GM04504 (cell line): ENCODE data around the gene PTCH1.

ENCODE experiments used
- DNase-seq: peaks from one replicate; pipeline ENCODE4 v3.0.0-alpha.2; 2012; ENCODE audit warnings: low read depth

PTCH1 gene

DNA sequence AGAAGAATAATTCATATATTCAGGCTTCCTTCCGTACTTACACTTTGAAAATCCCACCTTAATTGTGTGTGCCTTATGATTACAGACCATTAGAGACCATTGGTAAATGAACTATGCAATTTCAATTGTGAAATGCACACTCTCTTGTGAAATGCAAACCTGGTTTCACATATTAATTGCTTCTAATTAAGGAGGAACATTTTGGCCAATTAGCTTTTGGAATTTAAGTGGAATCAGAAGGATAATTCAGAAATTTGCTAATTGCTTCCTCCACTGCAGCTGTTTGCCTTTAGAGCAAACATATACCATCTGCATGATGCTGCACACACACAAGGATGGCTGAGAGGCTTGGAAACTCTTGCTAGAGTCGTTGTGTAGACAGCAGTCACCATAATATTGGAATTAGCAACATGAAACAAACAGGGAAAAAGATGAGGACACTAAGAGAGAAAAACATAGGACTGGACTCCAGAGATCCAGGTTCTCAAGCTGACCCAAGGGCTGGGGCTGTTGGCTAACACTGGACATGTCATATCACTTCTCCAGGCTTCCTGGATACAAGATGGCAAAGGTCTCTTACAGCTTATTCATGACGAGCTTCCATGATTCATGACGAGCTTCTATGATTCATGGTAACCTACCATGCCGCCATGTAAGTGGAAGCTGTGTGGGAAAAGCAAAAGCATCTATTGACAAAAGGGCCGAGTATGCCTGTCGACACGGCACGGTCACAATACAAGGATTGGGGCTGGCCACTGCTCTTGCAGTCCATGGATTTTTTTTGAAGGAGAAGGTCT is 78.0 kb downstream of the PTCH1 start:
- DNase-seq: no peak

DNA sequence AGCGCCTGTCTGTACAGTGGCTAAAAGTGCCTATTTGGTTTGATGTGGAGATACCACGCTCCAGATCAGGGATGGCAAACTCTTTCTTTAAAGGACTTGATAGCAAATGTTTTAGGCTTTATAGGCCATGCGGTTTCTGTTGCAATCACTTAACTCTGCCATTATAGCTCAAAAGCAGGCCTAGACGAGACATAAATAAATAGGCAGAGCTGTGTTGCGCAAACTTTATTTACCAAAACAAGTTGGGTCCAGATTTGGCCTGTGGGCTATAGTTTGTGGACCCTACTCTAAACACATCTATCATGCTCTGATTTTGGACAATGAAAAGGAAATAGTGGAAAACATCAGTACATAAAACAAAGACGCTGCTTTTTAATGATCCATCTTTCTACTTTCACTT is 79.2 kb downstream of the PTCH1 start:
- no peak for DNase-seq

DNA sequence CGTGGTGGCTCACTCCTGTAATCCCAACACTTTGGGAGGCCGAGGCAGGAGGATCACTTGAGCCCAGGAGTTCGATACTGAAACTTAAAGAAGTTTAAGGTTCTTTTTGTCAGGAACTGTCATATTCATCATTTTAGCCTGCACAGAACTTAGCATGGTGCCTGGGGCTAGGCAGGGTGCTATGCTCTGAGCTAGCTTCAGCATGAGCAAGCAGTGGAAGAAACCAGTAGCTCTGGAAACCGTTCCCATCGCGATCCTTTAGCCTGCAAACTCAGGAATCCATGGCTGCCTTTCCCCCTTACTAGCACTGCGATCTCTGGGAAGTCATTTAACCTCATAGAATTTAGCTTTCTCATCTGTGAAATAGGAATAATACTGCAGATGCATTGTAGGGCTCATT is 80.4 kb downstream of the PTCH1 start:
- no peak for DNase-seq

DNA sequence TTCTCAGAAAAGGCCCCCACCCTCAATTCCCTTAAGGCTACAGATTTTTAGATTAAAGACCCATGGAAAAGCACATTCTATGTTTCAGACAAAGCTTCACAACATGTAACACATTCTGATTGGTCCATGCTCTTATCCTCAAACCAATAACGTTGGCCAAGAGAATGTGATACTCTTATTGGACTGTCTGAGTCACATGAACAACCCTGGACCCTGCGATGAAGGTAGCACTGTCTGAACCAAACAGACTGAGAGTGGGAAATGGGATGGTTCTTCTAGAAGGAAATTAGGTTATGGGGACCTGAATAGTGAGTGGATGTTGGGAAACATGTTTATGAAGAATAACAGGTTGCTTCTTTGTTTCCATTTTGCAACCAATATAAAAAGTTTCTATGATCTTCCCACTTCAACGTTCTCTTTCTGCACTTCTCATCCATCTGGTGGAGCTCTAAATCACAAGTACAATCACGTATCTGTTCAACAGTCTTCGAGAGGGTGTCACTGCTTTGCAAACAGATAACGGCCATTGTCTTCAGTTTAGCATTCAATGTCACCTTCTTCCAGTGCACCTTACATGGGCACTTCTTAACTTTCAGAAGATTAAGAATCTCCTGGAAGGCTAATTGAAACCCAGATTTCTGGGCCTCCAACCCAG is 81.6 kb downstream of the PTCH1 start:
- DNase-seq: no peak

- DNase-seq: no peak
These were observed 82.4 kb downstream of the PTCH1 start for GRCh38 chr9:95434116-95435073.

DNA sequence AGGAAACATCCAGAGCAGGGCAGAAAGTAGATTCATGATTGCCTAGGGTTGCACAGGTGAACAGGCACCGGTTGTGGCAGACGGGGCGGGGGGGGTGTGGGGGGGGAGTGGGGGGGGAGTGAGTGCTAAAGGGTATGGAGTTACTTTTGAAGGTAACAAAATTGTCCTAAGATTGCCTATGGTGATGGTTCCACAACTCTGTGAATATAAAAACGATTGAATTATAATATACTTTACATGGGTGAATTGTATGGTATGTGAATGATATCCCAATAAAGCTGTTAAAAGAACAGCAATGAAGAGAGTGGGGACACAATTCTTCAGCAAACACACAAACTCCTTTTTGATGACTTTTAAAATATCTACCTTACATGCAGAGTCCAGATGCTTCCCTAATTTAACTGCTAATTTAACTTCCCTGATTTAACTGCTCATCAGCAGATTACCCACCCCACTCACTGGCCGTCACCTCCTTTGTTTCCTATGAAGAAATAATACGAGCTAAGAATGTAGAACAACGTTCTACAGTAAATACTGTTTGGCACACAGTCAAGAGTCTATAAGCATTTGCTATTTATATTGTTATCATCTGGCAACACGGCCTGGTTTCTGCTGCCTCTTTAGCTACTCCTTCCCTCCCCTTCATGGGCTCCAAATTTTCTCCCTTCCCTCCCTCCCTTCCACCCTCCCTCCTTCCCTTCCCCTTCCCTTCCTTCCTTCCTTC is 83.5 kb downstream of the PTCH1 start:
- DNase-seq: no peak

GRCh38 chr9:95431286-95431685 is 85.5 kb downstream of the PTCH1 start:
- DNase-seq: no peak

- DNase-seq: no peak
These were observed 86.7 kb downstream of the PTCH1 start for GRCh38 chr9:95429948-95430620.

DNA sequence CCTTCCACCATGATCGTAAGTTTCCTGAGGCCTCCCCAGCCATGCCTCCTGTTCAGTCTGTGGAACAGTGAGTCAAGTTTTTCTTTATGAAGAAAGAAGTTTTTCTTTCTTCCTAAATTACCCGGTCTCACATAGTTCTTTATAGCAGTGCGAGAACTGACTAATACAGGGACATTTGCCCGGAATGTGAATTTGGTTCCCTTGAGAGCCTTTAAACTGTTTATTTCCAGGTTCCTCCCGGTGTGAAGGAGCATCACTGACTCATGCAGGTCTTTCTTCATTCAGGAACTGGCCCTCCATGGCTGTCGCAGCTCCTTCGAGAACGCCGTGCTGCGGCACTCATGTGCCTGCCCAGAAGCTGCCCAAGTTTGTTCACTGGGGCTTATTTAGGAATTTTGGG is 87.7 kb downstream of the PTCH1 start:
- no peak for DNase-seq

DNA sequence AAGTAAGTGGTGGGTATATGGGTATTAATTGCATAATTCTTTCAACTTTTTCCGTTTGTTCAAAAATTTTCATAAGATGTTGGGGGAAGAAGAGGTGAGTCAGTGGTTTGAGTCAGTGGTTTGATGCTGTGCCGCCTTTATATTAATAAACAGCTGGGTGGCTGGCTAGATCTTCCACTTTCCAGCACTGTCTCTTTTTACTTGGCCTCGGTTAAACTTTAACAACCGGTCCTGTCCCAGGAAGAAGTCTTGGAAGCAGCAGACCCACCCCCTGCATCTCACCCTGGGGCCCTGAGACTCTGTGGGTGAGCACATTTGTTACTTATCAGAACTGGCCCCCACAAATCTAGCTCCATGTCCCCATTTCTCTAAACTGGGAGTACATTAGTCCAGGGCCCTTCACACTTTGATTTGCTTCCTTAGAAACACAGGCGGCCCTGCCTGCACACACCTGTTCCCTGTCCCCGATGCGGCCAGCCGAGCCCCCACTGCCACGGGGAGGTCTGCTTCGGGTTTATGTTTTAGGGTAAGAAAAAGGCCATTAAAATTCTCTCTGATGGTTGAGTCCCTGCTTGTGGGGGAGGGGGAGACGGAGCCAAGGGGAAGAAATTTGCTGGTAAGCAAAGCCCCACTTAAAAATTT is 90.7 kb downstream of the PTCH1 start:
- no peak for DNase-seq

DNA sequence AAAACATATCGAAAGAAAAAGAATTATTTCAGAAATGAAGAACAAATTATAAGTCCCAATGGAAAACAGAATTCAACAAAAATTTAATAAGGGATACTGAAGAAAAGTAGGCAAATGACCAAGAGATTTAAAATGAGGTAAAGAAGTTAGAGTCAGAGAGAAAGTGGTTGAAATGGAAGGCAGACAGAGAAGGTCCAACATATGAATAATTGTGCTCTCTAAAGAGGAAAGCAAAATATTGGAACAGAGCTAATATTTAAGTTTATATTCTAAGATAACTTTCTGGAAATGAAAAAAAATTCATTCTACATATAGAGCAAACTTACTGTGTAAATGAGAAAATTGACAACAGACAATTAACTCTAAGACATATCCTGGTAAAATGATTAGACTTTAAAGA is 94.1 kb downstream of the PTCH1 start:
- DNase-seq: no peak

GRCh38 chr9:95420518-95420917 is 96.3 kb downstream of the PTCH1 start:
- DNase-seq: no peak

DNA sequence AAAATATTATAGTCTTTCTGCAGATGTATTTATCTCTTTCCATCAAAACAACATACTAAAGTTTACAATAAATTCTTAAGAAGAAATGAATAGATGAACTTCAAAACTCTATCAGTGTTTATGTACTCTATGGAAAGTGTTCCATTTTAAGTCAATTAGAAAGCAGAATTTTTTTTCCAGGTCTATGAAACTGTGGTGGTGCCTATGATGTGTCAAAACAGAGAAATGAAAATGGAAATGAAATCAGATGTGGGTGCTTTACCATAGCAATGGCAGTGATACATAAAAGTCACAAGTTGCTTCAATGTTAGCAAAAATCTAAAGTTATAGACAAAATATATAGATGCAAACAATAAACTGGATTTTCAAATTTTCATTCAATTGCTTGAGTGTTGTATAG is 97.3 kb downstream of the PTCH1 start:
- no peak for DNase-seq

DNA sequence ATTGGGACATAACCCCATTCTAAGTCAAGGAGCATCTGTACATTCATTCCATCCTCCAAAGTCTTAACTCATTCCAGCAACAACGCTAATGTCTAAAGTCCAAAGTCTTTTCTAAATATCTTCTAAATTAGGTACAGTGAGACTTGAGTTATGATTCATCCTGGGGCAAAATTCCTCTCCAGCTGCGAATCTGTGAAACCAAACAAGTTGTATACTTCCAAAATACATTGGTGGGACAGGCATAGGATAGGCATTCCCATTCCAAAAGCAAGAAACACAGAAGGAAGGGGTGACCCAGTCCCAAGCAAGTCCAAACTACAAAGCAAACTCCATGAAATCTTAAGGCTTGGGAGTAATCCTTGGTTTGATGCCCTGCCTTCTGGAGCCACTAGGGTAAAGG is 101.6 kb downstream of the PTCH1 start:
- no peak for DNase-seq

DNA sequence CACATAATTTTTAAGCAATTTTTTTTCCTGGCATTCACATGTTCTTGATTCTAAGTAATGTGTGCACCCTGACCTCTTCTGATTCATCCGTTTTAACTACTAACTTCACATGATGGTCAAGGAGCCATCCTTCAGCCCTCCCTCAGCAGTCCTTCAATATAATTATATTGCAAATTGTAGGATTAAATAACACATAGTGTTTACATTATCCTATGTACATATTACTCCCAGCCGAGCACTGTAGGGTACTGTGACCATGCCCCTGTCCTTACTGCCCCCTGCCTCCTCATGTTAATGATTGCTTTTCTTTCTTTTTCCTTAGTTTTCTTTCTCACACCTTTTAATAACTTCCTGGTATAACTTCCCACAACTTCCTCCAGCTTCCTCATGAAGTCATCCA is 103.0 kb downstream of the PTCH1 start:
- DNase-seq: no peak

GRCh38 chr9:95411054-95411892 is 105.5 kb downstream of the PTCH1 start:
- DNase-seq: no peak

- peak; percentile 56 for DNase-seq
These were observed 106.9 kb downstream of the PTCH1 start for GRCh38 chr9:95409650-95410426.

DNA sequence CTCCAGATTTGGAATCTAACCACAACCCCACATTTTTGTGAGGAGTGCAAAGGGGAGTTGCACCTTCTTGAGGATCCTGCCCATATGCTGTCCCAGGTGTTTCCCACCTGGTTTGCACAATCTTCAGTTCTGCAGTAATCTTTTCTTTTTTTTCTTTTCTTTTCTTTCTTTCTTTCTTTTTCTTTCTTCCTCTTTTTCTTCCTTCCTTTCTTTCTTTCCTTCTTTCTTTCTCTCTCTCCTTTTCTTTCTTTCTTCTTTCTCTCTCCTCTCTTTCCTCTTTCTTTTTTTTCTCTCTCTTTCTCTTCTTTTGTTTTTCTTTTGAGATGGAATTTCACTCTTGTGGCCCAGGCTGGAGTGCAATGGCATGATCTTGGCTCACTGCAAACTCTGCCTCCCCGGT is 109.2 kb downstream of the PTCH1 start:
- DNase-seq: no peak

DNA sequence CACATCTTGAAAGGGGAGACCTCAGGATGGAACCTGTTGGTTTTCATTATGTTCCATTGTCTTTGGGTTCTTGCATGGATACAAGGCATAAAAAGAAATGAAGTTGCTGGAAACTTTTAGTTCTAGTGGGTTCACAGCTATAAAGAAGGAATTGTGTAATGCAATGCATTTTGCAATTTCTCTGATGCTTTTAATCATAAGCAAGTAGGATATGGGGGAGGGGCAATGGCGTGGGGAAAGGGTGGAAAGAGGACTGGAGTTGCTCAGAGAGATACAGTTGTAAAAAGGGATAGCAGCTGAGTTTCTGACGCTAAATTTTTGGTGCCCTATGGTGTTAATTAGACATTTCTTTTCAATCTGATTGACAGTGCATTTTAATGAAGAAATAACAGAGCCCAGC is 110.7 kb downstream of the PTCH1 start:
- peak; percentile 30 for DNase-seq
